ENCODE measurements around the gene ZNF641. TPM values are rescaled to one million over a fixed set of nuclear protein-coding genes. Genes with fewer than 3 reads are reported as not detected.

Gene ZNF641
- total and polyA plus RNA-seq, 2 of the 13 experiments (the other 11 are each of a cell fraction or from before 2014, with no cell fraction given), result 4.4 to 6.6 TPM

DNA sequence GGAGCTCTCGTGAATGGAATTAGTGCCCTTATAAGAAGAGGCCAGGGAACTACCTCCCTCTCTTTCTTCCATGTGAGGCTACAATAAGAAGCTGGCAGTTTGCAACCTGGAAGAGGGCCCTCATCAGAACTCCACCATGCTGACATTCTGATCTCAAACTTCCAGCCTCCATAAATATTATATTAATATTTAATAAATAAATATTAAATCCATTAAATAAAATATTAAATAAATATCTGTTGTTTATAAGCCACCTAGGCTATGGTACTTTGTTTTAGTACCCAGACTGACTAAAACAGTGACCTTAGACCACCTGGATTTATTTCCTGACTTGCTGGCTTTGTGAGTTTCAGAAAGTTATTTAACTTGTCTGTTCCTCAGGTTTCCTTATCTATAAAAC is 49.9 kb downstream of the ZNF641 start:
- intact Hi-C loops (cut with micrococcal nuclease; ENCODE audit: unreplicated experiment) (no loop called here), in situ Hi-C loops (cut with HindIII; ENCODE audit: extremely low pct_ligation_motif_present, low pct_unique_long_range_greater_than_20kb) (no loop called here)
- DNase-seq (ENCODE audit: low spot score), result no peak
- Histone ChIP-seq H3K9ac (ENCODE audit: insufficient read depth, low read depth, low read length) (no peak overlapping the region), H3K79me2 (ENCODE audit: insufficient read depth, low read length) (no peaks in the 10 kb centered on the region), H3K27ac (ENCODE audit: extremely low read length, insufficient read depth, low read length) (no peak overlapping the region), H3K36me3 (replicated peaks in 1 of 2; ENCODE audit: control insufficient read depth in 1 of 2, insufficient read depth in 2 of 2, low read length in 2 of 2) (no peaks in the 10 kb centered on the region), H3K27me3 (ENCODE audit: control insufficient read depth in 1 of 2, insufficient read depth in 2 of 2, low read length in 2 of 2) (peaks cover 0 to 9% of the 10 kb centered on the region in 2 experiments; a peak in 2 of 5 replicates), H3K4me1 (ENCODE audit: insufficient read depth, low read length) (no peaks in the 10 kb centered on the region), H3K4me2 (ENCODE audit: low read depth, low read length) (no peak overlapping the region), H3K4me3 (replicated peaks in 1 of 3; ENCODE audit: insufficient read depth in 1 of 3, low read depth in 2 of 3, low read length in 3 of 3) (no peak overlapping the region), H2AFZ (ENCODE audit: low read length) (no peak overlapping the region), H3K9me3 (ENCODE audit: low read length) (no peaks in the 10 kb centered on the region), H4K20me1 (ENCODE audit: insufficient read depth, low read length) (no peaks in the 10 kb centered on the region)
- ChIA-PET POLR2A (no interaction called here), CTCF (ENCODE audit: low intra/inter-chr PET ratio, low total read pairs) (no interaction called here)
- FAIRE-seq, result no peak
- BruUV-seq (replicated peaks), result no TSS peak
- TF ChIP-seq, protein P1, sequence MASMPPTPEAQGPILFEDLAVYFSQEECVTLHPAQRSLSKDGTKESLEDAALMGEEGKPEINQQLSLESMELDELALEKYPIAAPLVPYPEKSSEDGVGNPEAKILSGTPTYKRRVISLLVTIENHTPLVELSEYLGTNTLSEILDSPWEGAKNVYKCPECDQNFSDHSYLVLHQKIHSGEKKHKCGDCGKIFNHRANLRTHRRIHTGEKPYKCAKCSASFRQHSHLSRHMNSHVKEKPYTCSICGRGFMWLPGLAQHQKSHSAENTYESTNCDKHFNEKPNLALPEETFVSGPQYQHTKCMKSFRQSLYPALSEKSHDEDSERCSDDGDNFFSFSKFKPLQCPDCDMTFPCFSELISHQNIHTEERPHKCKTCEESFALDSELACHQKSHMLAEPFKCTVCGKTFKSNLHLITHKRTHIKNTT (CRISPR knock-in tag; IDR thresholded peaks at IDR 0.05), result no peak
- TF ChIP-seq HNRNPH1 (optimal IDR thresholded peaks at IDR 0.05; ENCODE audit: low read depth, low read length), result no peak
- TF ChIP-seq, protein P2, sequence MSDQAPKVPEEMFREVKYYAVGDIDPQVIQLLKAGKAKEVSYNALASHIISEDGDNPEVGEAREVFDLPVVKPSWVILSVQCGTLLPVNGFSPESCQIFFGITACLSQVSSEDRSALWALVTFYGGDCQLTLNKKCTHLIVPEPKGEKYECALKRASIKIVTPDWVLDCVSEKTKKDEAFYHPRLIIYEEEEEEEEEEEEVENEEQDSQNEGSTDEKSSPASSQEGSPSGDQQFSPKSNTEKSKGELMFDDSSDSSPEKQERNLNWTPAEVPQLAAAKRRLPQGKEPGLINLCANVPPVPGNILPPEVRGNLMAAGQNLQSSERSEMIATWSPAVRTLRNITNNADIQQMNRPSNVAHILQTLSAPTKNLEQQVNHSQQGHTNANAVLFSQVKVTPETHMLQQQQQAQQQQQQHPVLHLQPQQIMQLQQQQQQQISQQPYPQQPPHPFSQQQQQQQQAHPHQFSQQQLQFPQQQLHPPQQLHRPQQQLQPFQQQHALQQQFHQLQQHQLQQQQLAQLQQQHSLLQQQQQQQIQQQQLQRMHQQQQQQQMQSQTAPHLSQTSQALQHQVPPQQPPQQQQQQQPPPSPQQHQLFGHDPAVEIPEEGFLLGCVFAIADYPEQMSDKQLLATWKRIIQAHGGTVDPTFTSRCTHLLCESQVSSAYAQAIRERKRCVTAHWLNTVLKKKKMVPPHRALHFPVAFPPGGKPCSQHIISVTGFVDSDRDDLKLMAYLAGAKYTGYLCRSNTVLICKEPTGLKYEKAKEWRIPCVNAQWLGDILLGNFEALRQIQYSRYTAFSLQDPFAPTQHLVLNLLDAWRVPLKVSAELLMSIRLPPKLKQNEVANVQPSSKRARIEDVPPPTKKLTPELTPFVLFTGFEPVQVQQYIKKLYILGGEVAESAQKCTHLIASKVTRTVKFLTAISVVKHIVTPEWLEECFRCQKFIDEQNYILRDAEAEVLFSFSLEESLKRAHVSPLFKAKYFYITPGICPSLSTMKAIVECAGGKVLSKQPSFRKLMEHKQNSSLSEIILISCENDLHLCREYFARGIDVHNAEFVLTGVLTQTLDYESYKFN (CRISPR knock-in tag; conservative IDR thresholded peaks at IDR 0.05), result no peak
- TF ChIP-seq, protein P3, sequence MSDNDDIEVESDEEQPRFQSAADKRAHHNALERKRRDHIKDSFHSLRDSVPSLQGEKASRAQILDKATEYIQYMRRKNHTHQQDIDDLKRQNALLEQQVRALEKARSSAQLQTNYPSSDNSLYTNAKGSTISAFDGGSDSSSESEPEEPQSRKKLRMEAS (IDR thresholded peaks at IDR 0.05), result no peak
- TF ChIP-seq, protein P4, sequence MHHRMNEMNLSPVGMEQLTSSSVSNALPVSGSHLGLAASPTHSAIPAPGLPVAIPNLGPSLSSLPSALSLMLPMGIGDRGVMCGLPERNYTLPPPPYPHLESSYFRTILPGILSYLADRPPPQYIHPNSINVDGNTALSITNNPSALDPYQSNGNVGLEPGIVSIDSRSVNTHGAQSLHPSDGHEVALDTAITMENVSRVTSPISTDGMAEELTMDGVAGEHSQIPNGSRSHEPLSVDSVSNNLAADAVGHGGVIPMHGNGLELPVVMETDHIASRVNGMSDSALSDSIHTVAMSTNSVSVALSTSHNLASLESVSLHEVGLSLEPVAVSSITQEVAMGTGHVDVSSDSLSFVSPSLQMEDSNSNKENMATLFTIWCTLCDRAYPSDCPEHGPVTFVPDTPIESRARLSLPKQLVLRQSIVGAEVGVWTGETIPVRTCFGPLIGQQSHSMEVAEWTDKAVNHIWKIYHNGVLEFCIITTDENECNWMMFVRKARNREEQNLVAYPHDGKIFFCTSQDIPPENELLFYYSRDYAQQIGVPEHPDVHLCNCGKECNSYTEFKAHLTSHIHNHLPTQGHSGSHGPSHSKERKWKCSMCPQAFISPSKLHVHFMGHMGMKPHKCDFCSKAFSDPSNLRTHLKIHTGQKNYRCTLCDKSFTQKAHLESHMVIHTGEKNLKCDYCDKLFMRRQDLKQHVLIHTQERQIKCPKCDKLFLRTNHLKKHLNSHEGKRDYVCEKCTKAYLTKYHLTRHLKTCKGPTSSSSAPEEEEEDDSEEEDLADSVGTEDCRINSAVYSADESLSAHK (CRISPR knock-in tag; IDR thresholded peaks at IDR 0.05; ENCODE audit: borderline replicate concordance), result no peak
- no peak for TF ChIP-seq ZNF326 (CRISPR knock-in tag; IDR thresholded peaks at IDR 0.05; ENCODE audit: borderline replicate concordance)
- no peak for TF ChIP-seq SMAD9 (CRISPR knock-in tag; IDR thresholded peaks at IDR 0.05)
- TF ChIP-seq RAD21 (CRISPR knock-in tag; IDR thresholded peaks at IDR 0.05), result no peak
- TF ChIP-seq ZNF12 (CRISPR knock-in tag; IDR thresholded peaks at IDR 0.05), result no peak
- TF ChIP-seq TSC22D2 (CRISPR knock-in tag; IDR thresholded peaks at IDR 0.05; ENCODE audit: borderline replicate concordance), result no peak
- TF ChIP-seq NFYC (CRISPR knock-in tag; IDR thresholded peaks at IDR 0.05), result no peak
- TF ChIP-seq CREB1 (IDR thresholded peaks at IDR 0.05), result no peak
- TF ChIP-seq CREB1 (CRISPR knock-in tag; IDR thresholded peaks at IDR 0.05), result no peak
- TF ChIP-seq PTBP1 (IDR thresholded peaks at IDR 0.05; ENCODE audit: low read depth, low read length, poor library complexity, severe bottlenecking), result no peak
- no peak for TF ChIP-seq FOXA1 (IDR thresholded peaks at IDR 0.05)
- TF ChIP-seq FOXA1 (CRISPR knock-in tag; IDR thresholded peaks at IDR 0.05), result no peak
- no peak for TF ChIP-seq TEAD2 (CRISPR knock-in tag; IDR thresholded peaks at IDR 0.05)
- TF ChIP-seq TCF7 (IDR thresholded peaks at IDR 0.05; ENCODE audit: low read depth), result no peak
- no peak for TF ChIP-seq ZNF431 (CRISPR knock-in tag; IDR thresholded peaks at IDR 0.05; ENCODE audit: borderline replicate concordance, low read depth)
- TF ChIP-seq HDAC2 (CRISPR knock-in tag; IDR thresholded peaks at IDR 0.05), result no peak
- TF ChIP-seq ZNF780A (CRISPR knock-in tag; IDR thresholded peaks at IDR 0.05), result no peak
- 0% methylated on average over 1 of the region's 1 CpG for WGBS (ENCODE audit: low lambda C conversion rate)
- no peak for ATAC-seq

Data from HepG2 (cell line).